ENCODE data around the gene TPPP2.

DNA sequence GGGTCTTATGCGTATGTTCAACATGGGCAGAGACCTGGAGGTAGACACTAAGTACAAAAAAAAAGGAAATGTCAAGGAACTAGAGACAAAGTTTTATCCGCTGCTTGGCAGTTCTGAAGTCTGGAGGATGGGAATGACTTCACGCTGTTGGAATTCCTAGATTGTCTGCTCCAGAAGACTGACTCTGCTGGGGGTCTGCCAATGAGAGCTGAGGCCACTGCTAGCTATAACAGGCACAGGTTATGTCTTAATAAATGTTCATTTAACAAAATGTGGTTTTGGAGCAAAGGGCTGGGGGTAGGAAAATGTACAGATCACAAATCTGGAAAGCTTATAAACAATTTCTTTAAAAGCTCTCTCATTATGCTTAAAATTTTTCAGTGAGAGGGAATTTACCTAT lies 33.5 kb downstream of the TPPP2 start:
- TF ChIP-seq, protein P1, sequence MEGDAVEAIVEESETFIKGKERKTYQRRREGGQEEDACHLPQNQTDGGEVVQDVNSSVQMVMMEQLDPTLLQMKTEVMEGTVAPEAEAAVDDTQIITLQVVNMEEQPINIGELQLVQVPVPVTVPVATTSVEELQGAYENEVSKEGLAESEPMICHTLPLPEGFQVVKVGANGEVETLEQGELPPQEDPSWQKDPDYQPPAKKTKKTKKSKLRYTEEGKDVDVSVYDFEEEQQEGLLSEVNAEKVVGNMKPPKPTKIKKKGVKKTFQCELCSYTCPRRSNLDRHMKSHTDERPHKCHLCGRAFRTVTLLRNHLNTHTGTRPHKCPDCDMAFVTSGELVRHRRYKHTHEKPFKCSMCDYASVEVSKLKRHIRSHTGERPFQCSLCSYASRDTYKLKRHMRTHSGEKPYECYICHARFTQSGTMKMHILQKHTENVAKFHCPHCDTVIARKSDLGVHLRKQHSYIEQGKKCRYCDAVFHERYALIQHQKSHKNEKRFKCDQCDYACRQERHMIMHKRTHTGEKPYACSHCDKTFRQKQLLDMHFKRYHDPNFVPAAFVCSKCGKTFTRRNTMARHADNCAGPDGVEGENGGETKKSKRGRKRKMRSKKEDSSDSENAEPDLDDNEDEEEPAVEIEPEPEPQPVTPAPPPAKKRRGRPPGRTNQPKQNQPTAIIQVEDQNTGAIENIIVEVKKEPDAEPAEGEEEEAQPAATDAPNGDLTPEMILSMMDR (IDR thresholded peaks at IDR 0.05; ENCODE audit: poor library complexity, severe bottlenecking), result no peak
- TF ChIP-seq RAD21 (conservative IDR thresholded peaks at IDR 0.05), result no peak
- no peak for TF ChIP-seq SMC3 (conservative IDR thresholded peaks at IDR 0.05; ENCODE audit: poor library complexity)

All from neural cell (in vitro differentiated cells).